Measurements from ENCODE around the gene DOK5.

Gene DOK5

DNA sequence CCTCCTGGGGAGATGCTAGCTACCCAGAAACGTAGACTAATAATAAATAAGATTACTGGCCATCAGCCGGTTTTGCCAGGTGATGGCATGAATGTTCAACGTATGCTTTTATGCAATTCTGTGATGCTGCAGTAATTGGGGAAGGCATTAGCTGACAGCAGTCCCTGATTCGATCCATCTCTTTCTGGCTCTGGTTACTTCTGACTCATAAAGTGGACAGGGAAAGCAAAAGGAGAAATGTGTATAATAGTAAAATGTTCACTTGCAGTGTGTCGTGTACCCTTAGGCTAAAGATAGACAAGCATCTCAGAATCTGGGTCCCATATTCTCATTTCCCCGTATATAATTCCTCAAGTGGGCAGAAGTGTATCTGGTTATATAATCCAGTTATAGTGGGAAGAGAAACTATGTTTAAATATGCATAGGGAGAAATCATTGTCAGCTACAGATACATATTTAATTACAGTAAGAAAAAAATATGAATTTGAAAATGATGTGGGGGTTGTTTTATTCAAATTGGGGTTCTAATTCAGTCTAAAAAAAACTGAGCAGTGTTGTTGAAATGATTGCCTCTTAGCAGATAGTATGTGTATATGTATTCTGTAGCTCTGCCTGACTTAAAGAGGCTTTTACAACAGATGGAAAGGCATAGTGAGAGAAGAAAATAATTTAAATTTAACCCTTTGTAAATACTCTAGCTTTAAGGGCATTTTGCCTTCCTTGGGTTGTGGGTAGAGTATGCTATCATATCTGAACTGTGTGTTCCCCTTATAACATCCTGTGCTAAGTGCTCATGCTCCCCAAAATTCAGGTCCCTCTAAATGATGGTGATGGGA lies 40.6 kb downstream of the DOK5 start:
- no peak for DNase-seq

DNA sequence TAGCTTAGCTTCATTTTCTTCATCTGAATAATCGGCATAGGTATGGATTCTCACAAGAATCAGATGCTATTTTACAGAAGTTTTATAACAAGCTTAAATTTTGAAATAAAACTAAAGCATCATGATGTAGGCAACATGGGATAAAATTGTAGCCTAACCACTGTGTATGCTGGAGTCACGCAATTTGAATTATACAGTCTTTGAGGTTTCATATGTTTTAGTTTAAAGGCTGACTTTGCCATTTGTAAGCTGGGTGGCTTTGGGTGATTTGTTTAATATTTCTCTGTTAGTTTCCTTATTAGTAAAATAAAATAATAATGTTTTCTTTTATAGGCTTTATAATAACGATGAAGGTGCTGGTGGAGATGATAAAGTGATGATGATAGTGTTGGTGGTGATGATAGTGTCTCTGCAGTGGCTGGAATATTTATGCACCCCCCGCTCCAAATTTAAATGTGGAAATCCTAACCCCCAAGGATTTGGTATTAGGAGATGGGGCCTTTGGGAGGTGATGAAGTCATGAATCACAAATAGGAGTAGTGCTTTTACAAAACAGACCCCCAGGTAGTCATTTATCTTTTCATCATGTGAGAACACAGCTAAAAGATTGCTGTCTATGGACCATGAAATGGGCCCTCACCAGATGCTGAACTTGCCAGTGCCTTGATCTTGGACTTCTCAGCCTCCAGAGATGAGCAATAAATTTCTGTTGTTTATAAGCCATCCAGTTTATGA lies 42.0 kb downstream of the DOK5 start:
- DNase-seq, result no peak

DNA sequence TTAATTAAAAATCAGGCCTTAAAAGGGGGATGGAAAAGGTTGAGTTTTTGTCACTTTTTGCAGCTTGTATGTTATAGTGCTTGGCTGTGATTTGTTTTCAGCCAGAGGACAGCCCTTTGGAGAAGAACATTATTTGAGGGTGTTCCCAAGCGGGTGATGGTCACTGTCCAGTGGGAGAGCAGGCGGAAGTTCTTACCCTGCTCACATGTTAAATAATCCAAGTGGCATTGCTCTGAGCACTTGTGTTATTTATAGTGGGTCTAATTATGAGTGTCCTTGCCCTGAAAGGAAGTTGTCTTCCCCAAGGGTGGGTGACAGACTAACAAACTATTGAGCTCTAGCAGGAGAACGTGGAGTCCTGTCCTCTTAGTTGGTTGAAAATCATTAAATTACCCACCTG lies 49.5 kb downstream of the DOK5 start:
- no peak for DNase-seq

DNA sequence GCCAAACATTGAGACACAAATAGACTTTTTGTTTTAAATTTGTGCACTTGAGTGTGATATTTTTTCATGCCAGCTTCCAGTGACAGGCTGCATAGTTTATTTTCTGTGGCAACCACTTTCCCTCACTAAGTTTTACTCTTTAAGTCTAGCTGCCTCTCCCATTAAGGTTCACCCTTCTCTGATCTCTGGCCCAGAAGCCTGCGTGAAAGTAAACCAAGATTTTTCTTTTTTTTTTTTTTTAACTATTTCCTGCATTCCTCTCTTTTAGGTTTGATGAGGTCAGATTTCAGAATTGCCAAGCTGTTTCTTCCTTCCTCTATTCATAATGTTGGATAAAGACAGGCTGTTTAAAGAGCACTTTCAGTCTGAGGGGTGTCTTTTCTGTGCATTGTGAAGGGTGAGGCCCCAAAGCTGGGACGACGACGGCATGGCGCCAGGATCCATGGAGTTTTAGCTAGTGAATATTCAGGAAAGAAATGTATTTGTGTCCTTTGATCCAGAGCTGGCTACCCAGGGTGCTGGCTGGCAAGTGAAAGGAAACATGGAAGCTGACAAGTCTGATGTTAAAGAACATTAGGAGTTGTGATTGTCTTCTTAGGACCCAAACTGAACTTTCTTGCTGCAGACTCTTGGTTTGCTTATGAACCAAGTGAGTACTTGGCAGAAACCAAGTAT lies 50.7 kb downstream of the DOK5 start:
- DNase-seq, result no peak

DNA sequence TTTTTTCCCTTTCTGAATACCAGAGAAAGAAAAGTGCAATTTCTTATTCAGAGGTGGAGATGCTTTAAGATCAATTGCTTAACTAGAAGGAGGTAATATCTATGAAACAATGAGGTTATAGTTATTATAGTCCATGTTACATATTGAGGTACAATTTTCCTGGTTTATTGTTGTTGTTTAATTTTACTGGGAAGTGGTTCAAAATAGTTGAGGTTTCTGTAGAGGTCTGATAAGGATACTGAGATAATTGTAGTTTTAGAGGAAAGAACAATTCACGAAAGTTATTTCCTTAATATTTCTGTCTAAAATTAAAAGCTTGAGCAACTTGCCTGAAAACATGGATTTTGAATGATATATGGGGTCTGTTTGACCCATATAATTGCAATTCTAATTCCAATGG lies 51.4 kb downstream of the DOK5 start:
- DNase-seq, result no peak

DNA sequence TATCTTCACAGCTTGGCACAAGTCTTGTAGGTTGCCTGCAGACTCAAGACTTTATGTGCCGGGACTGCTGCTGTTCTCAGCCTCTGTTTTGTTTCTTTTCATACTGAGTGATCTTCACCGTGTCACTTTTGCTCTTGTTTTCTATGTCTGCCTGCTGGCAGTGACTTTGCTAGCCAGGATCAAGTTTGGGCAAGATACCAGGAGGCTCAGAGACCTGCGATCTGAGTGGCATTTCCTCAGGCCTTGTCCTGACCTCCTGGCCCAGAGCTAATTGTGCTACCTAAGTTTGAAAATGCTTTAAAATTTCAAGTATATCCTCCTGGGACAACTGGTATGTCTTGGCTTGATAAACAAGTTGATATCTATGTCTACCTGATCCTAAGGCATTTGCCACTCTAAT lies 57.2 kb downstream of the DOK5 start:
- DNase-seq, result no peak

DNA sequence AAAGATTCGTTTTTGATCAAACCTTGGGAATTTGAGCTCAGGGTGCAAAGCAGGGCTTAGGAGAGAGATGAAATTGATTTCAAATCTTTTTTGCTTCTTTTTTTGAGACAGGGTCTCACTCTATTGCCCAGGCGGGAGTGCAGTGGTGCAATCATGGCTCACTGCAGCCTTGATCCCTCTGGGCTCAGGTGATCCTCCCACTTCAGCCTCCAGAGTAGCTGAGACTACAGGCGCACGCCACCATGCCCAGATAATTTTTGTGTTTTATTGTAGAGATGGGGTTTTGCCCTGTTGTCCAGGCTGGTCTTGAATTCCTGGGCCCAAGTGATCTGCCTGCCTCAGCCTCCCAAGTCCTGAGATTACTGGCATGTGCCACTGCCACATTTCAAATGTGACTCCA lies 58.7 kb downstream of the DOK5 start:
- no peak for DNase-seq

DNA sequence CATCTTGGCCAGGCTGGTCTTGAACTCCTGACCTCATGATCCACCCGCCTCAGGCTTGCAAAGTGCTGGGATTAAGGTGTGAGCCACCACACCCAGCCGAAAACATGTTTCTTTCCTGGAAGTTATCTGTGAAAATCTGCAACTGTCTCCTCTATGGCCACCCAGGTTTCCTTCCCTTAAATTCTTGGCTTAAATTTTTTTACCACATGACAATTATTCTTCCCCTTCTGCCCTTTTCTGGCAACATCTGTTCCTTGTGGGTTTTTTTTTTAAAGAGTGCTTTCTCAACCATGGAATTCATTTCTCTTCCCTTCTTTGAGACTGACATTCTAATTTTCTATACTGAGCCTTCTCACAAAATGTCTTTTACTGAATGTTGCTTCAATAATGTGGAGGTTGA lies 59.6 kb downstream of the DOK5 start:
- no peak for DNase-seq

DNA sequence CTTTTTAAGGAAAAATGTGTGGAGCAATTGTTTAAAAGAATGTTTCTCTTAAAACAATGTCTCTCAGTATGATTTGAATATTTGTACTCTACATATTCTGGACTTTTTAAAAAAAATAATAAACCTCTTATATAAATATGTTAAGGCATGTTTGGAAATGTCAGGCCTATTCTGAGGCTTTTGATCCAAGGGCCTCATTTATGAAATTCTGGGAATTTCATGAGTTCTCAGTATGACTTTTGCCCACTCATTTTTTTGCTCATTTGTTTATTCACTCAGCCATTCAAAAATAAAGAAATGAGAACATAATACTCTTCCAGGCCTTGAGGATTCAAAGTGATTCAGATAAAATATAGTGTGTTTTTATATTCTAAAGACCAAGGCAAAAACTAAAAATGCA lies 60.4 kb downstream of the DOK5 start:
- no peak for DNase-seq

DNA sequence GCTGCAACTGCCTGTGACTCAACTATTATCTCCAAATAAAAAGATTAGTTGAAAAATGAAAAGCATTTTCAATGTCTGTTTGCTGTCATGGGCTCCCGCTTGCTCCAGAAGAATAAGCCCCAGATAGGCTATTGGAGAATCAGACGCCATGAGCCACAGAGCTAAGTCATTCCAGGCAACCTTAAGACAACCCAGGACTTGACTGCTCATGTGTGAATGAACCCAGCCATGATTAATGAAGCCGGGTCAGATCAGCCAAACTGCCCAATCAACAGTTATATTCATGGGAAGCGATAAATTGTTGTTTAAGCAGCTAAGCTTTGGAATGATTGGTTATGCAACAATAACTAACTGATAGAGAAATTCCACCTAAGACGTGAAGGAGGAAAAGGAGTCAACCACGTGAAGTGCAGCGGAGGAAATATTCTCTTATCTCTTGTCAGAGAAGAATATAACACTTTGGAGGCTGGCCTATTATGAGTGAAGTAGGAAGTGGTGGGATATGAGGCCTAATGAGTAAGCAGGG lies 64.2 kb downstream of the DOK5 start:
- no peak for DNase-seq

DNA sequence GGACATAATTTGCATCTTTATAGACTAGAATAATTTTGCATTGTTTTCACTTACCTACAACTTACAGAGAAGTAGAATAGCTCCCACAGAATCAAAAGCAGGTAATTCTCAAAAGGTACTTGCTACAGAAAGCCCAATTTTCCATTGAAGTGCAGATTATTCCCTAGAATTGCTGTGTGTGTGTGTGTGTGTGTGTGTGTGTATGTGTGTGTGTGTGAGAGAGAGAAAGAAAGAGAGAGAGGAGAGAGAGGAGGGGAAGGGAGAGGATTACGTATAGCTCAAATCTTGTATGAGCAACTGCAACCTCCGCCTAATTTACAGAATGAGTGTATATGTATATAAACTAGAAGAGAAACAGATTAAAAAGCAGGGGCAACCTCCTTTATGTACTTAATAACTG lies 68.0 kb downstream of the DOK5 start:
- DNase-seq, result no peak

DNA sequence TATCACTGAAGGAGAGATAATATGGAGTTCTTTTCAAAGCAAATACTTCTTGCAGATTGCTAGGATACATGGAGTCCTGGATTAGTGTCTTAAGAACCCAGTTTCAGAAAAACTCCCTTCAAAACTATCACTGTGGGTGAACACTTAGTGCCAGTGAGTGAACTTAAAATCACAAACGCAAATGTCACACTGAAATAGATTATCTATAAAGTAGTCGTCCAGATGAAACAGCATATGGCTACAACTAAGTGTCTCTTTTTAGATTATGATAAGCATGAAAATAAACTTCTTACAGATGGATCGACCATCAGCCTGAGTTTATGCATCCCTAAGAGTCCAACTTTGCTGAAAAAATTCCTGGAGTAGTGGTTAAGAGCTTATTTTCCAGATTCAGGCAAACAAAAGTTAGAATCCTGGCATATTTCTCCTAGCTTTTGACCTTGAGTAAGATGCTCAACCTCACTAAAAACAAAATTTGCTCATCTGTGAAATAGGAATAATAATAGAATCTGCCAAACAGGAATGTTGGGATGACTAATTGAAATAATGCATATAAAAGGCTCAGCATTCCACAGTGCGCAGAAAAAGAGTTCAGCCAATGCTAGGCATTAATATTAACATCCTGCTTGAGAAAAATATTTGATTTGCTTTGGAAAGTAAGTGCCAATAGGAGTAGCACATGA lies 70.4 kb downstream of the DOK5 start:
- no peak for DNase-seq

DNA sequence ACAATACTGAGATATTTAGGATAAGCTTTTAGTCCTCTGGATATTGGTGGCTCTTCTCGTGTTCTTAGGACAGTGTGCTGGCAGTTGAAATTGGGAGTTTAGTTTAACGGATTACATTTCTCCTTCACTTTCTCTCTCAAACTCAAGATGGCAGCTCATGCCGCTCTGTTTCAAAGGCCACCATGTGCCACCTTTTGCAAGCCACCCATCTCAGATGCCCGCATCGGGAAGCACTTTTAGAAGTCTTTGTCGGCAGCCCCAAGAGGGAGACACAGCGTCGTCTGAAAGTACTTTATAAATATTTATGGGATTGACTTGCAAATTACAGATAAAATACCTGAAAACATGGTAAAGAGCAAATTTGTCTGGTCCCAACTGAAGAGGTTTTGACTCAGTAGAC lies 73.5 kb downstream of the DOK5 start:
- no peak for DNase-seq

DNA sequence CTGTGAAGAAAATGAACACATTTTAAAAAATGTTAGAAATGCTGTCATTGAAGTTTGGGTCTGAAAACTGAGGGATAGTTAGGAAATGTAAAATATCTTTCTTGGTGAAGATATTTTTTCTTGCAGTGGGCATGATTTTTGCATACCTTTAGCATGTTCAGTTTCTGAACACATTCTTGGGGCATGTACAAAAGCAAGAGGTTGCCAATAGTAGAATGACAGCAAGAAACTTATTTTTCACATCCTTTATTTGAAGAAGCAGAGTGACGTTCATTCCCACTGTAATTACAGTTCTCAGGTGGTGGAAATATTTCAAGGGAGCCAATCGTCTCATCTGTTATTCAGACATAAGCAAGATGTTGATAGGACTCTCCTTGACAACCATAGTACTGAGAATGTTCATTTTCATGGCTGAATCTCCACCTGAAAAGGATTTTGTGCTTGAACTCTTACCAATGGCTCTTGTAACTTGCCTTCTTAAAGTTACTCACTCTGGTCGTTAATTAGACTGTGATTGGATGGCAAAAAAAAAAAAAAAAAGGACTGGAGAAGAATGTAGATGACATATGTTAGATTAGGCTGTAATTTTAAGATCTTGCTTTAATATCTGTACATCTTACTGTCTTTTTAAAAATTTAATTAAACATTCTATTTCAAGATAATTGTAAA lies 74.4 kb downstream of the DOK5 start:
- DNase-seq, result no peak

DNA sequence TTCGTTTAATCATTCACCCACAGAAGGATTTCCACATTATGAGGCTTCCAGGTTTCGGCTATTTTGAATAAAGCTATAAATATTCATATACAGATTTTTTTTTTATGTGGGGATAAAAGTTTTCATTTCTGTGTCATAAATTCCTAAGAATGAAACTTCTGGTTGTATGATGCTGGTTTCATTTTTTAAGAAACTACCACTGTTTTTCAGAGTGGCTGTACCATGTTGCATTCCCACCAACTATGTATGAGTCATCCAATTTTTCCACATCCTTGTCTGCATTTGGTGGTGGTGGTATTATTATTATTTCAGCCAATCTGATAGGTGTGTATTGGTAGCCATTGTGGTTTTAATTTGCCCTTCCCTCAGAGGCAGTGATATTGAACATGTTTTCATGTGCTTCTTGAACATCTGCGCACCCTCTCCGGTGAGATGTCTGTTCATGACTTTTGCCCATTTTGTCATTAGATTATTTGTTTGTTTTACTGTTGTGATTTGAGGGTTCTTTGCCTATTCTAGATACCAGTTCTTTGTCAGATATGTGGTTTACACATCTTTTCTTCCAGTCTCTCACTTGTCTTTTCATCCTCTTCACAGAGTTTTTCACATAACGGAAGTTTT lies 75.5 kb downstream of the DOK5 start:
- DNase-seq, result no peak

DNA sequence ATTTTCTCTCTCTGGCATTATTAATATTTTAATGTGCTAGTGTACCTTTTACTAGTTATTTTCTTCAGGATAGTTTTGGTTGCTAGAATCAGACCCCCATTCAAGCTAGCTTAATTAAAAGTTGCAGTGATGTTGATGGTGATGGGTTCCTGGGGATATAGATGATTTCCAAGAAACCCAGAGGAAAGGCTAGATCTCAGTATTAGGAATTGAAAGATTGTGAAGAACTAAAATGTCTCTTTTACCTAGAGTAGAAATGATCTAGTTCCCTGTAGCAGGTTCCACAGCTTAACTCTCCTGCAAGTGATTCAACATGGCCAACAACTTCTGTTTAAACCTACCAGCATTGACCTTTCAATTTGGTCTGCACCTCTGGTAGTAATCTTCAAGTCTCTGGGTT lies 78.6 kb downstream of the DOK5 start:
- no peak for DNase-seq

DNA sequence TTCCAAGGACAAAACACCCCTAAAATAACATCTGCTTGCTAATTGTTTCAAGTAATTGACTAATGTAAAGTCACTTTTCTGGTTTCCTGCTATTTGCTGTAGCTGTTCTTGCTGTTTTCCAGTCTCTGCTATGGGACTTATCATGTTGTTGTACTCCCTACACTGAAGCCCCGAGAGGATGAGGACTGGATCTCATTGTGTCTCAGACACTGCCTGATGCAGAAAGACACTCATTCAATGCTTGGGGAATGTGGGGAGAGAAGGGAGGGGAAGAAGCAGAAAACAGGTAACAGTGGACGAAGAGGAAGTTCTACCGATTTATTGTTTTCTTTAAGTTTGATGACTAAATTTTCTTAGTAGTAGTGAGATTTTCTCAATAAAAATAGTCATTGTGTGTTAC lies 79.8 kb downstream of the DOK5 start:
- DNase-seq, result no peak

DNA sequence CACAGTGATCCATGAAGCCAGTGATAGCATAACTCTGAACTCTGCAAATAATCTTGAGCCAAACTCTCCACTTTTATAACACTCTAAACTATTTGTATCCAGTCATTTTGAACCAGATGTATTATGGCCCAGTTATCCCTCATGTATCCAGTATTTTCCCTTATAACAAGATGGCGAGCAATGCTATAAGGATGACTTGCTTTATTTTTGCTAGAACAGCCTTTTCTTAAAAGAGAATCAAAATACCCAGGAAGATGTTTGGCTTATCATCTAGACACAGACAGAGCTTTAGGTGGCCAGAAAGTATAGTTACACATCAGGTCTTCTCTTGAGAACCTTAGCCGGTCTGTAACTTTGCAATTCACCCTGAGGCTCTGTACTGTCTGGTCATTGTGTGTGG lies 81.0 kb downstream of the DOK5 start:
- no peak for DNase-seq

DNA sequence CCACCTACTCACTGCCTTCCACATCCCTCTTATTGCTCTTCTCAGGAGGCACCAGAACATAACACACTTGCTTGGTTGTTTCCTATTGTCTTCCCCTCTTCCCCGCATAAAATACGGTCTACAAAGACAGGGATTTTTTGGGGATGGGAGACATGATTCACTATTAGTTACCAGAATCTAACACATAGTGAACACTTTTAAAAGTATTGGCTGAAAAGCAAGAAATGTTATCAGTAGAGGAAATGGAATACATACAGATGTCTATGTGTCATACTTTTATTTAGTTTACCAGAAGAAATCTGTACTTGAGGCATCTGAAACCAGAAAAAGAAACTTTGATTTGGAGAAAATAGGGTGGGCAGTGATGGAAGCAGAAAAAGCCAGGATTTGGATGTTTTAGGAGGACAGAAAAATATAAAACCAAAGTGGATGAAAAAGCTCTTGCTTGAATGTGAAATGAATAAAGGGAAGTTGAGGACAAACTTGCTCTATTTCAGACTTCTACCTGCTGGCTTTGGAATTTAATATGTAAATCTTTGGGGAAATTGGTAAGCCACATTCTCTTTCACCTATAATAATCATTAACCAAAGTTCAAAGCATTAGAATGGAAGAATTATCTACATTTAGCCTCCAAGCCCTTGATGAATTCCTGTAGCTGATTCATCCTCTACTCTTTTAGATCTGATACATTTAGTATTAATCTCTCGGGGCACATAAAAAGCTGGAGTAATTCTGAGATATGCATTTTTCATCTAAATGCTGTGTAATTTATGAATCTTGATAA lies 82.6 kb downstream of the DOK5 start:
- no peak for DNase-seq

DNA sequence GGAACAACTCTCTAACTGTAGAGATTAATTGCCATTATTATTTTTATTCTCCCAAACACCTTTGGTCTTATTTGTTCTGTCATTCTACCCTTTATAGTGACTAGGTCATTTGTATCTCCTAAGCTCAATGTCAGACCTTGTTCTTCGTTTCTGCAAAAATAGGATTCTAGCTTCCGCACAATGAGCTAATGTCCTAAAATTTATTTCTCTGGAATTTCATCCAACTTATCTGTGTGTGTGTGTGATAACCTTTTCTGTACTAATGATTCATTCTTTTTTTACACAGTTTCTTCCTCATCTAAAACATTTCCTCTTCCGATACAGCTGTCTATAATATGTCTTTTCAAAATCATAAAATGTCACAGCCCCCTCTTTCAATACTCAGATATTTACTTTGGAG lies 84.5 kb downstream of the DOK5 start:
- DNase-seq, result no peak

DNA sequence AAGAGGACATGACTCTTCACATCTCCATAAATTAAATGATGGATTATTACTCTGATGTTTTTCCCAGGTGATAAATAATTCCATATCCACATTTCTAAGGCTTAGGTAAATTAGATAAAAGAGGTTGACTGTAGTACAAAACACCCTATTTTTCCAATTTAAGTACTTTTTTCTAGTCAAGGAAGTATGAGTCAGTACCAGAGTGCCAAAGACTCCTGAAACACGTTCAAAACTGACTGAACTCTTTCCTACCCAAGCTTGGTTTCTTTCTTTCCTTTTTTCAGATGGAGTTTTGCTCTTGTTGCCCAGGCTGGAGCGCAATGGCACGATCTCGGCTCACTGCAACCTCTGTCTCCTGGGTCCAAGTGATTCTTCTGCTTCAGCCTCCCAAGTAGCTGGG lies 85.0 kb downstream of the DOK5 start:
- no peak for DNase-seq
